Transverse colon (tissue), 4 donors: ENCODE results near the gene DHRS7. TPM values are rescaled to one million over a fixed set of nuclear protein-coding genes. Genes with fewer than 3 reads are reported as not detected.

ENCODE experiments used
- DNase-seq: peaks from one replicate; pipeline ENCODE4 v3.0.0-alpha.2; 2019
- H3K27ac ChIP-seq, 4 donors: fragments of 200-600 bp; sonication (generic); 2 replicates each; pipeline ENCODE4 v1.5.1; 2016 to 2018; ENCODE audit warnings: inconsistent platforms in 4 of 4
- H3K27me3 ChIP-seq: fragments of 200-600 bp; sonication (generic); 2 replicates; pipeline ENCODE4 v1.5.1; 2017; ENCODE audit warnings: inconsistent platforms
- H3K36me3 ChIP-seq, 4 donors: fragments of 200-600 bp; sonication (generic); 2 replicates each; pipeline ENCODE4 v1.5.1; 2017 to 2019; ENCODE audit warnings: inconsistent platforms in 4 of 4
- H3K4me1 ChIP-seq, 4 donors: fragments of 200-600 bp; sonication (generic); 2 replicates each; pipeline ENCODE4 v1.5.1; 2017 to 2020; ENCODE audit warnings: inconsistent platforms in 4 of 4
- H3K4me3 ChIP-seq, 4 donors: fragments of 200-600 bp; sonication (generic); 1 replicate in 1 of 4; 2 replicates in 3 of 4; pipeline versions ENCODE4 v1.5.1 to v1.6.1; 2017 to 2019; ENCODE audit warnings: inconsistent platforms in 4 of 4
- H3K9me3 ChIP-seq, 2 donors: fragments of 200-600 bp; sonication (generic); 2 replicates each; pipeline ENCODE4 v1.5.1; 2017 to 2019; ENCODE audit warnings: inconsistent platforms in 2 of 2
- CTCF ChIP-seq, 5 experiments: fragments of 200-600 bp in 3 of 5; fragments of 450-650 bp in 2 of 5; sonication (generic) in 3 of 5; IDR thresholded peaks; 1 replicate in 2 of 5; 2 replicates in 3 of 5; pipeline ENCODE4 v1.5.1; 2016 to 2017; ENCODE audit warnings: antibody characterized with exemption in 5 of 5, inconsistent platforms in 3 of 5, mild to moderate bottlenecking in 2 of 5, moderate library complexity in 1 of 5
- EP300 ChIP-seq: sonication (generic); formaldehyde crosslinking; IDR thresholded peaks from one replicate; pipeline ENCODE4 v1.6.1; 2017; ENCODE audit warnings: antibody characterized with exemption, low read depth
- POLR2A ChIP-seq: fragments of 450-650 bp; IDR thresholded peaks from one replicate; pipeline ENCODE4 v1.6.1; 2016; ENCODE audit warnings: antibody characterized with exemption, mild to moderate bottlenecking, moderate library complexity
- POLR2AphosphoS5 ChIP-seq, 3 donors: sonication (generic); formaldehyde crosslinking; IDR thresholded peaks; one replicate each; pipeline ENCODE4 v1.6.1; 2016; ENCODE audit warnings: antibody characterized with exemption in 3 of 3
- whole genome bisulfite sequencing, 2 donors: methylation state at CpG; one replicate each; pipeline ENCODE4 v1.1.5; 2018; ENCODE audit warnings: low coverage in 1 of 2; 5-methylcytosine and 5-hydroxymethylcytosine counted together
- in situ Hi-C, 4 donors: fragments of 200-750 bp; cut with MboI; loops; one replicate each; pipeline versions ENCODE4 v1.15.0 to v1.15.1; 2017; ENCODE audit warnings: low sequenced_read_pairs in 3 of 4, low pct_ligation_motif_present in 1 of 4, low pct_unique_long_range_greater_than_20kb in 1 of 4
- intact Hi-C: fragments of 100-400 bp; cut with DNase I; formaldehyde crosslinking; loops from one replicate; pipeline ENCODE4 v1.15.1; 2023; ENCODE audit warnings: low total_unique reads
- total RNA-seq, 4 donors: library from RNA; depleted of rRNA; stranded (reverse); fragments of >200 nt; gene quantifications; one replicate each; pipeline ENCODE4 v1.1.0, GENCODE V29; 2016

Gene DHRS7
- total RNA-seq, 4 donors from 2014 or later = 22.4 to 154 (median 82.8) TPM

GRCh38 chr14:60116181-60116580 lies 49.0 kb downstream of the DHRS7 start:
- in situ Hi-C loops = no loop called here
- no peak overlapping the region for H3K4me3 ChIP-seq
- no peak overlapping the region for H3K27ac ChIP-seq
- TF ChIP-seq POLR2AphosphoS5 (IDR thresholded peaks at IDR 0.05) = no peak
- no peaks in the 10 kb centered on the region for H3K27me3 ChIP-seq
- 52 to 72% methylated on average over 2 to 4 of the region's 4 CpGs for WGBS, 2 donors
- H3K9me3 ChIP-seq = no peaks in the 10 kb centered on the region
- no peak for DNase-seq
- intact Hi-C loops = no loop called here
- no peaks in the 10 kb centered on the region for H3K4me1 ChIP-seq
- peaks cover 0 to 46% (median 10%) of the 10 kb centered on the region in 4 donors for H3K36me3 ChIP-seq

- no peak overlapping the region for H3K27ac ChIP-seq
- intact Hi-C loops (no loop called here), in situ Hi-C loops (no loop called here)
- H3K4me1 ChIP-seq = no peaks in the 10 kb centered on the region
- H3K27me3 ChIP-seq = no peaks in the 10 kb centered on the region
- TF ChIP-seq CTCF (IDR thresholded peaks at IDR 0.05) (no peak), POLR2A (no peak), EP300 (no peak), POLR2AphosphoS5 (IDR thresholded peaks at IDR 0.05) (no peak)
- 0 to 56% methylated on average over 1 of the region's 1 CpG for WGBS, 2 donors
- H3K4me3 ChIP-seq = no peak overlapping the region
- no peaks in the 10 kb centered on the region for H3K9me3 ChIP-seq
- no peak for DNase-seq
- H3K36me3 ChIP-seq = peaks cover 0 to 43% (median 8%) of the 10 kb centered on the region in 4 donors
These were observed 50.3 kb downstream of the DHRS7 start for GRCh38 chr14:60114881-60115280.

- Histone ChIP-seq H3K27ac (no peak overlapping the region), H3K27me3 (no peaks in the 10 kb centered on the region), H3K4me3 (no peak overlapping the region), H3K36me3 (peaks cover 0 to 14% (median 4%) of the 10 kb centered on the region in 4 donors), H3K4me1 (no peaks in the 10 kb centered on the region), H3K9me3 (no peaks in the 10 kb centered on the region)
- intact Hi-C loops (no loop called here), in situ Hi-C loops (no loop called here)
- DNase-seq = no peak
- TF ChIP-seq POLR2AphosphoS5 (IDR thresholded peaks at IDR 0.05) (no peak), EP300 (no peak), POLR2A (no peak), CTCF (IDR thresholded peaks at IDR 0.05) (no peak)
- WGBS, 2 donors = 84 to 89% methylated on average over 2 of the region's 2 CpGs
These were observed 53.5 kb downstream of the DHRS7 start for GRCh38 chr14:60111732-60112131.

- H3K27ac ChIP-seq = no peak overlapping the region
- intact Hi-C loops (no loop called here), in situ Hi-C loops (no loop called here)
- 81 to 88% methylated on average over 4 of the region's 4 CpGs for WGBS, 2 donors
- H3K4me3 ChIP-seq = no peak overlapping the region
- H3K36me3 ChIP-seq = no peaks in the 10 kb centered on the region
- peaks cover 0 to 9% (median 0%) of the 10 kb centered on the region in 4 donors for H3K4me1 ChIP-seq
- no peak for TF ChIP-seq EP300
- TF ChIP-seq POLR2AphosphoS5 (IDR thresholded peaks at IDR 0.05) = no peak
- no peak for TF ChIP-seq POLR2A
- no peak for TF ChIP-seq CTCF (IDR thresholded peaks at IDR 0.05)
- H3K9me3 ChIP-seq = no peaks in the 10 kb centered on the region
- H3K27me3 ChIP-seq = no peaks in the 10 kb centered on the region
- DNase-seq = no peak
These were observed 57.7 kb downstream of the DHRS7 start for GRCh38 chr14:60107477-60107876.

GRCh38 chr14:60106339-60106738 lies 58.9 kb downstream of the DHRS7 start:
- Histone ChIP-seq H3K4me3 (no peak overlapping the region), H3K9me3 (no peaks in the 10 kb centered on the region), H3K36me3 (no peaks in the 10 kb centered on the region), H3K4me1 (peaks cover 0 to 10% (median 0%) of the 10 kb centered on the region in 4 donors), H3K27me3 (no peaks in the 10 kb centered on the region), H3K27ac (no peak overlapping the region)
- no peak for DNase-seq
- WGBS, 2 donors = 34 to 56% methylated on average over 2 of the region's 2 CpGs
- in situ Hi-C loops = no loop called here
- TF ChIP-seq EP300 (no peak), POLR2A (no peak), CTCF (IDR thresholded peaks at IDR 0.05) (no peak), POLR2AphosphoS5 (IDR thresholded peaks at IDR 0.05) (no peak)
- intact Hi-C loops = no loop called here
